GM12878 (cell line): ENCODE results near the gene SIKE1. TPM values are rescaled to one million over a fixed set of nuclear protein-coding genes. Genes with fewer than 3 reads are reported as not detected.

ENCODE experiments used
- ATAC-seq: fragments of 200-7000 bp; cut with Tn5 transposase; 3 replicates; pipeline ENCODE4 v1.9.1; 2020; ENCODE audit warnings: mild to moderate bottlenecking, moderate library complexity
- BruUV-seq: library from RNA; stranded (reverse); fragments of 400-500 nt; replicated peaks from 2 replicates; lab custom pipeline; 2021; lab: Mats Ljungman, UMichigan
- CTCF ChIA-PET: fragments of 300-600 bp; sonication (Branson Sonifier 250); formaldehyde crosslinking; extraction: SDS; loops from one replicate; lab custom pipeline; 2021; ENCODE audit warnings: inconsistent platforms; lab: Yijun Ruan, JAX
- POLR2A ChIA-PET: fragments of 350-600 bp; formaldehyde crosslinking; extraction: SDS; loops from one replicate; lab custom pipeline; 2021; ENCODE audit warnings: inconsistent platforms; lab: Charles Lee
- RAD21 ChIA-PET: fragments of 300-600 bp; sonication (Branson Sonifier 250); formaldehyde crosslinking; loops from one replicate; lab custom pipeline; 2023; ENCODE audit warnings: antibody characterized with exemption; ENCODE audit not compliant: unreplicated experiment; lab: Charles Lee
- SMC1A ChIA-PET: fragments of 300-600 bp; sonication (Branson Sonifier 250); formaldehyde crosslinking; loops from one replicate; lab custom pipeline; 2023; ENCODE audit not compliant: unreplicated experiment, uncharacterized antibody; lab: Charles Lee
- DNase-seq: peaks from one replicate; pipeline ENCODE4 v3.0.0-alpha.2; 2011; ENCODE audit warnings: low read depth, low spot score
- FAIRE-seq: peaks from 3 replicates; lab custom pipeline; 2011; peaks lifted over from hg19 to GRCh38; lab: Jason Lieb, UNC
- H2AFZ ChIP-seq: 2 replicates; pipeline ENCODE4 v1.6.0; 2011; ENCODE audit warnings: low read depth, low read length, control low read depth; ENCODE audit not compliant: control insufficient read depth
- H3K27ac ChIP-seq: 2 replicates; pipeline ENCODE4 v1.5.1; 2011; ENCODE audit warnings: control low read depth; ENCODE audit not compliant: control insufficient read depth, insufficient read depth
- H3K27me3 ChIP-seq, 2 experiments: replicated peaks in 1 of 2; 2 replicates each; pipeline versions ENCODE4 v1.6.0 to v1.6.1; 2011; ENCODE audit warnings: low read length in 1 of 2; ENCODE audit not compliant: control insufficient read depth in 2 of 2, insufficient read depth in 2 of 2
- H3K36me3 ChIP-seq, 2 experiments: 2 replicates each; pipeline ENCODE4 v1.5.1; 2011; ENCODE audit warnings: low read length in 1 of 2; ENCODE audit not compliant: control insufficient read depth in 2 of 2, insufficient read depth in 2 of 2
- H3K4me1 ChIP-seq: 2 replicates; pipeline ENCODE4 v1.6.1; 2011; ENCODE audit warnings: mild to moderate bottlenecking, low read length, moderate library complexity, mixed read lengths; ENCODE audit not compliant: control insufficient read depth, insufficient read depth
- H3K4me2 ChIP-seq: 2 replicates; pipeline ENCODE4 v1.6.0; 2011; ENCODE audit warnings: control low read depth; ENCODE audit not compliant: control insufficient read depth, insufficient read depth
- H3K4me3 ChIP-seq: fragments of 200-600 bp; sonication (generic); 2 replicates; pipeline ENCODE4 v1.5.1; 2016
- H3K79me2 ChIP-seq: 2 replicates; pipeline ENCODE4 v1.6.0; 2011; ENCODE audit warnings: low read length; ENCODE audit not compliant: control insufficient read depth, insufficient read depth
- H3K9ac ChIP-seq: 2 replicates; pipeline ENCODE4 v1.8.0; 2011; ENCODE audit warnings: low read length, control low read depth, mixed read lengths; ENCODE audit not compliant: control insufficient read depth, insufficient read depth
- H3K9me3 ChIP-seq: replicated peaks from 3 replicates; pipeline ENCODE4 v1.5.1; 2011; ENCODE audit warnings: mild to moderate bottlenecking, low read length; ENCODE audit not compliant: control insufficient read depth, insufficient read depth
- H4K20me1 ChIP-seq: 2 replicates; pipeline ENCODE4 v1.6.0; 2011; ENCODE audit not compliant: control insufficient read depth, insufficient read depth
- BHLHE40 ChIP-seq, 2 experiments: fragments of 450-650 bp in 1 of 2; IDR thresholded peaks; 2 replicates each; pipeline ENCODE4 v1.6.1; 2011 to 2017; ENCODE audit warnings: low read depth in 2 of 2, borderline replicate concordance in 1 of 2, improper control_type of control experiment in 1 of 2, low read length in 1 of 2, mild to moderate bottlenecking in 1 of 2
- IRF5 ChIP-seq: fragments of 450-650 bp; IDR thresholded peaks from 2 replicates; pipeline ENCODE4 v1.6.1; 2017; ENCODE audit warnings: borderline replicate concordance
- MXI1 ChIP-seq: fragments of 150-350 bp; IDR thresholded peaks from 2 replicates; pipeline ENCODE4 v1.6.1; 2011; ENCODE audit warnings: low read depth, mild to moderate bottlenecking, inconsistent platforms, low read length, improper control_type of control experiment
- MYC ChIP-seq: IDR thresholded peaks from 2 replicates; pipeline ENCODE4 v1.6.1; 2011; ENCODE audit warnings: mild to moderate bottlenecking, low read length, moderate library complexity, inconsistent platforms; ENCODE audit not compliant: insufficient read depth, insufficient replicate concordance, insufficient read length, severe bottlenecking
- NFYB ChIP-seq: IDR thresholded peaks from 2 replicates; pipeline ENCODE4 v1.6.1; 2011; ENCODE audit warnings: low read depth, mild to moderate bottlenecking, low read length, improper control_type of control experiment, moderate library complexity; ENCODE audit not compliant: insufficient read depth
- PKNOX1 ChIP-seq: fragments of 450-650 bp; IDR thresholded peaks from 2 replicates; pipeline ENCODE4 v1.6.1; 2016; ENCODE audit warnings: mild to moderate bottlenecking
- RAD51 ChIP-seq: fragments of 450-650 bp; IDR thresholded peaks from 2 replicates; pipeline ENCODE4 v1.6.1; 2016; ENCODE audit warnings: moderate library complexity, mild to moderate bottlenecking, inconsistent platforms
- RUNX3 ChIP-seq: IDR thresholded peaks from 2 replicates; pipeline ENCODE4 v1.6.1; 2012; ENCODE audit warnings: low read length, inconsistent platforms
- STAT3 ChIP-seq: IDR thresholded peaks from 2 replicates; pipeline ENCODE4 v1.6.1; 2011; ENCODE audit warnings: low read depth, low read length, improper control_type of control experiment
- TAF1 ChIP-seq: IDR thresholded peaks from 2 replicates; pipeline ENCODE4 v1.6.1; 2011; ENCODE audit warnings: mild to moderate bottlenecking, low read depth, low read length, borderline replicate concordance
- WGBS: methylation state at CpG from one replicate; pipeline ENCODE4 v1.1.6; 2016; ENCODE audit warnings: low lambda C conversion rate; ENCODE audit not compliant: insufficient replicate concordance, insufficient coverage; ENCODE audit errors: missing lambda C conversion rate; 5-methylcytosine and 5-hydroxymethylcytosine counted together
- in situ Hi-C: fragments of 300-500 bp; cut with MboI; formaldehyde crosslinking; loops from 9 replicates; pipeline ENCODE4 v1.14.3; 2018; ENCODE audit warnings: mixed read lengths
- intact Hi-C: fragments of 100-400 bp; cut with micrococcal nuclease; formaldehyde crosslinking; loops from one replicate; pipeline ENCODE4 v1.14.2; 2022; ENCODE audit not compliant: unreplicated experiment
- polyA plus RNA-seq, 11 experiments: library from polyadenylated mRNA; depleted of rRNA in 4 of 11; unstranded in 6 of 11; stranded (reverse) in 5 of 11; fragments of >200 nt; fragmentation: Nextera tagmentation in 4 of 11; fragmentation: Illumina TruSeq in 1 of 11; extraction: Ambion mirVana in 4 of 11; extraction: Trizol in 1 of 11; gene quantifications; 1 replicate in 1 of 11; 2 replicates in 10 of 11; pipeline versions ENCODE4 v1.2.1 to v1.2.3, GENCODE V29; 2011 to 2016; ENCODE audit warnings: inconsistent platforms in 2 of 11, missing spikeins in 2 of 11, low read depth in 1 of 11
- total RNA-seq, 4 experiments: library from RNA; depleted of rRNA in 3 of 4; stranded (reverse); fragments of >200 nt in 3 of 4; fragmentation: Illumina TruSeq in 1 of 4; extraction: Trizol in 1 of 4; gene quantifications; 2 replicates each; pipeline versions ENCODE4 v1.2.1 to v1.2.3, GENCODE V29; 2013 to 2021

The SIKE1 gene
- total and polyA plus RNA-seq, 10 of the 15 experiments (the other 5 are each of a cell fraction or from before 2014, with no cell fraction given) = 10.4 to 67.0 (median 45.5) TPM

DNA sequence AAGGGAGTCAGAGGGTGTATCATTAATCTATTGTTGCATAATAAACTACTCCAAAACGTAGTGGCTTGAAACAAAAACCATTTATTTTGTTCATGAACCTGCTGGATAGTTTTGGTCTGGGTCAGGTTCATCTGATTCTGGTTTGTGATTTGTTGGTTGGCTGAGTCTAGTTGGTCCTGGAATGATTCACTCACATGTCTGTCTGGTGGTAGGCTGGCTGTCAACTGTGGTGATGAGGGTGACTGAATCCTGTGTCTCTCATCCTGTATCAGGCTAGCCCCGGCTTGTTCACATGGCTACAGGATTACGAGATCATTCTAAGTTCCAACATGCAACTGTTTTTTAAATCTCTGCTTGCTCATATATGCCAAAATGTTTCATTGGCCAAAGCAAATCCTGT is 22.5 kb upstream of the SIKE1 start:
- intact Hi-C loops (no loop called here), in situ Hi-C loops (no loop called here)
- H3K4me3 ChIP-seq = no peak overlapping the region
- no peaks in the 10 kb centered on the region for H3K9me3 ChIP-seq
- no peak for FAIRE-seq
- ChIA-PET CTCF (no interaction called here), RAD21 (no interaction called here), POLR2A (no interaction called here), SMC1A (no interaction called here)
- no peak for DNase-seq
- ATAC-seq = peak; percentile 83
- peak; percentile 66; the same call in 1 of the 2 replicates for TF ChIP-seq PKNOX1
- TF ChIP-seq RUNX3 = peak; percentile 25; the same call in 1 of the 2 replicates
- TF ChIP-seq NFYB = peak; percentile 40; the same call in 1 of the 2 replicates
- TF ChIP-seq RAD51 = no peak
- TF ChIP-seq STAT3 = no peak
- H3K4me2 ChIP-seq = no peak overlapping the region
- no TSS peak for BruUV-seq
- no peak overlapping the region for H2AFZ ChIP-seq
- no peaks in the 10 kb centered on the region for H3K79me2 ChIP-seq
- H4K20me1 ChIP-seq = no peaks in the 10 kb centered on the region
- no peaks in the 10 kb centered on the region for H3K4me1 ChIP-seq
- no peak overlapping the region for H3K9ac ChIP-seq
- H3K27ac ChIP-seq = no peak overlapping the region
- peaks cover 0 to under 1% of the 10 kb centered on the region in 2 experiments; a peak in 1 of 4 replicates for H3K27me3 ChIP-seq
- no peaks in the 10 kb centered on the region for H3K36me3 ChIP-seq
- WGBS = 0% methylated on average over 3 of the region's 3 CpGs

DNA sequence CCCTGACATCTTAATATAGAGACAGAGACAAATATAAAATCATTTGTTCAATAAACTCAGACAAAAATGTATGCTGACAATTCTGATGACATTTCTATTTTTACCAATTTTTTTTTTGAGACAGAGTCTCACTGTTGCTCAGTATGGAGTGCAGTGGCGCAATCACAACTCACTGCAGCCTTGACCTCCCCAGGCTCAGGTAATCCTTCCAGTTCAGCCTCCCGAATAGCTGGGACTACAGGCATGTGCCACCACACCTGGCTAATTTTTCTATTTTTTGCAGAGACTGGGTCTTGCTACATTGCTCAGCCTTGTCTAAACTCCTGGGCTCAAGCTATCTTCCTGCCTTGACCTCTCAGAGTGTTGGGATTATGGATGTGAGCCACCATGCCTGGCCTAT is 13.6 kb upstream of the SIKE1 start:
- Histone ChIP-seq H3K4me2 (no peak overlapping the region), H3K27ac (no peak overlapping the region), H4K20me1 (no peaks in the 10 kb centered on the region), H3K36me3 (no peaks in the 10 kb centered on the region), H3K79me2 (no peaks in the 10 kb centered on the region), H3K27me3 (peaks cover 0 to 4% of the 10 kb centered on the region in 2 experiments; a peak in 1 of 4 replicates), H3K4me3 (no peak overlapping the region), H3K9me3 (no peaks in the 10 kb centered on the region), H3K9ac (no peak overlapping the region), H2AFZ (no peak overlapping the region), H3K4me1 (no peaks in the 10 kb centered on the region)
- ChIA-PET CTCF (no interaction called here), RAD21 (no interaction called here), POLR2A (no interaction called here), SMC1A (interaction anchor here (1.0 to 1.1 kb wide), 2 partner anchors 14 to 15 kb away, joined by 3 read pairs; partner anchors contain the start of gene SIKE1)
- intact Hi-C loops = no loop called here
- in situ Hi-C loops = no loop called here
- ATAC-seq = no peak
- BruUV-seq = no TSS peak
- FAIRE-seq = no peak
- no peak for DNase-seq
- WGBS = 61% methylated on average over 2 of the region's 2 CpGs
- no peak for TF ChIP-seq BHLHE40 (IDR thresholded peaks at IDR 0.05; ENCODE audit: borderline replicate concordance in 1 of 2, low read depth in 2 of 2, low read length in 1 of 2)
- no peak for TF ChIP-seq IRF5
- TF ChIP-seq MXI1 = no peak
- no peak for TF ChIP-seq TAF1
- TF ChIP-seq MYC = no peak
